SU-DHL-6 (cell line): ENCODE data around the gene ISX.

Experiments
- H2AFZ ChIP-seq: fragments of 200-600 bp; sonication (generic); 2 replicates; pipeline ENCODE4 v1.6.1; 2014; ENCODE audit warnings: low read depth, mild to moderate bottlenecking, moderate library complexity, mixed read lengths, antibody characterized with exemption, low read length; ENCODE audit not compliant: severe bottlenecking
- H3F3A ChIP-seq: fragments of 200-600 bp; shearing (Covaris generic); 2 replicates; pipeline ENCODE4 v1.6.0; 2016; ENCODE audit warnings: antibody characterized with exemption, mild to moderate bottlenecking; ENCODE audit not compliant: insufficient read depth
- H3K27ac ChIP-seq: fragments of 200-600 bp; sonication (generic); 2 replicates; pipeline ENCODE4 v1.5.1; 2016; ENCODE audit warnings: low read depth, mild to moderate bottlenecking, low read length, moderate library complexity, mixed read lengths
- H3K27me3 ChIP-seq: fragments of 200-600 bp; sonication (generic), shearing (Covaris generic); 2 replicates; pipeline ENCODE4 v1.6.0; 2014; ENCODE audit warnings: mild to moderate bottlenecking, low read length
- H3K36me3 ChIP-seq: fragments of 200-600 bp; sonication (generic); 2 replicates; pipeline ENCODE4 v1.6.1; 2014; ENCODE audit warnings: mild to moderate bottlenecking, low read length, mixed read lengths
- H3K4me2 ChIP-seq: fragments of 300-600, 200-600 bp; shearing (Covaris generic), sonication (generic); 2 replicates; pipeline ENCODE4 v1.6.0; 2014; ENCODE audit warnings: low read length, low read depth, mild to moderate bottlenecking; ENCODE audit not compliant: poor library complexity, severe bottlenecking
- H3K4me3 ChIP-seq: fragments of 200-600 bp; sonication (generic); 2 replicates; pipeline ENCODE4 v1.5.1; 2014; ENCODE audit warnings: antibody characterized with exemption, low read length, mild to moderate bottlenecking, mixed read lengths; ENCODE audit not compliant: insufficient read depth, poor library complexity, severe bottlenecking
- H3K79me2 ChIP-seq: fragments of 200-600 bp; sonication (generic); 2 replicates; pipeline ENCODE4 v1.6.1; 2014; ENCODE audit warnings: mild to moderate bottlenecking, low read length, moderate library complexity; ENCODE audit not compliant: insufficient read depth
- H3K9ac ChIP-seq: fragments of 200-600 bp; sonication (generic); 2 replicates; pipeline ENCODE4 v1.7.0; 2014; ENCODE audit warnings: mild to moderate bottlenecking, low read length
- H3K9me2 ChIP-seq: fragments of 200-600 bp; sonication (generic); replicated peaks from 2 replicates; pipeline ENCODE4 v1.6.1; 2014; ENCODE audit warnings: low read length; ENCODE audit not compliant: insufficient read depth
- H3K9me3 ChIP-seq: fragments of 200-600 bp; sonication (generic); 2 replicates; pipeline ENCODE4 v1.6.1; 2014; ENCODE audit warnings: low read length, mixed read lengths; ENCODE audit not compliant: insufficient read depth
- H4K20me1 ChIP-seq: fragments of 200-600 bp; sonication (generic); 2 replicates; pipeline ENCODE4 v1.6.1; 2014; ENCODE audit warnings: low read depth, mild to moderate bottlenecking, antibody characterized with exemption, low read length, moderate library complexity, mixed read lengths
- EZH2phosphoT487 ChIP-seq: fragments of 200-600 bp; sonication (generic), shearing (Covaris generic); conservative IDR thresholded peaks from 2 replicates; pipeline ENCODE4 v1.6.1; 2018; ENCODE audit warnings: mild to moderate bottlenecking, antibody characterized with exemption, low read length, moderate library complexity, mixed read lengths
- TF ChIP-seq, protein P1 (sequence below): fragments of 200-600 bp; sonication (generic); IDR thresholded peaks from one replicate; pipeline ENCODE4 v1.5.1; 2017; ENCODE audit warnings: antibody characterized with exemption, mild to moderate bottlenecking, low read length, moderate library complexity; ENCODE audit not compliant: insufficient read depth, poor library complexity, severe bottlenecking

The ISX gene

DNA sequence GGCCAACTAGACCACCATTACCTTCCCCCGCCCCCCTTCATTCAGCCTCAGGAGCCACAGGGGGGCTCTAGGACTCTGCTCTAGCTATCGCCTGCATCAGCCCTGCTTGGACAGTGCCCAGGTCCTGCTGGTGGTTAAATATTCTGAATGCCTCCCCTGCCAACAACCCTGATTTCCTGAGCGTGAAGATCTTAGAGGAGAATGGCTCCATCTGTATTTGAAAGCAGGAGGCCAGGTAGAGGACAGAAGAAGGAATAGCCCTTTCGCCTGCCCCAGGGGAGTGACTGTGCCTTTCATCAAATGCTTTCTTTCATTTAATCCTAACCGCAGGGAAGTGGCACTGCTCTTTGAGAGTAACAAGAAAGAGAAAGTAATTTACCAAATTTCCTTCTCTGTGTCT is 69.2 kb downstream of the ISX start:
- Histone ChIP-seq H4K20me1 (no peaks in the 10 kb centered on the region), H3K4me3 (no peak overlapping the region), H3K9ac (no peak overlapping the region), H3K27me3 (no peaks in the 10 kb centered on the region), H3K9me2 (no peaks in the 10 kb centered on the region), H3K9me3 (no peaks in the 10 kb centered on the region), H3K36me3 (no peaks in the 10 kb centered on the region), H2AFZ (no peak overlapping the region), H3K79me2 (no peaks in the 10 kb centered on the region), H3K4me2 (no peak overlapping the region), H3K27ac (no peak overlapping the region), H3F3A (no peaks in the 10 kb centered on the region)
- TF ChIP-seq, protein P1, sequence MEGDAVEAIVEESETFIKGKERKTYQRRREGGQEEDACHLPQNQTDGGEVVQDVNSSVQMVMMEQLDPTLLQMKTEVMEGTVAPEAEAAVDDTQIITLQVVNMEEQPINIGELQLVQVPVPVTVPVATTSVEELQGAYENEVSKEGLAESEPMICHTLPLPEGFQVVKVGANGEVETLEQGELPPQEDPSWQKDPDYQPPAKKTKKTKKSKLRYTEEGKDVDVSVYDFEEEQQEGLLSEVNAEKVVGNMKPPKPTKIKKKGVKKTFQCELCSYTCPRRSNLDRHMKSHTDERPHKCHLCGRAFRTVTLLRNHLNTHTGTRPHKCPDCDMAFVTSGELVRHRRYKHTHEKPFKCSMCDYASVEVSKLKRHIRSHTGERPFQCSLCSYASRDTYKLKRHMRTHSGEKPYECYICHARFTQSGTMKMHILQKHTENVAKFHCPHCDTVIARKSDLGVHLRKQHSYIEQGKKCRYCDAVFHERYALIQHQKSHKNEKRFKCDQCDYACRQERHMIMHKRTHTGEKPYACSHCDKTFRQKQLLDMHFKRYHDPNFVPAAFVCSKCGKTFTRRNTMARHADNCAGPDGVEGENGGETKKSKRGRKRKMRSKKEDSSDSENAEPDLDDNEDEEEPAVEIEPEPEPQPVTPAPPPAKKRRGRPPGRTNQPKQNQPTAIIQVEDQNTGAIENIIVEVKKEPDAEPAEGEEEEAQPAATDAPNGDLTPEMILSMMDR = no peak
- no peak for TF ChIP-seq EZH2phosphoT487
